AG09309 (cell line): Measurements from ENCODE around the gene CFAP65.

Experiments
- DNase-seq: peaks from one replicate; pipeline ENCODE4 v3.0.0-alpha.2; 2010; ENCODE audit warnings: low read depth
- H3K4me3 ChIP-seq: 2 replicates; pipeline ENCODE4 v1.5.1; 2011; ENCODE audit warnings: mild to moderate bottlenecking, low read depth, low read length, moderate library complexity; ENCODE audit not compliant: control insufficient read depth
- TF ChIP-seq, protein P1 (sequence below): IDR thresholded peaks from 2 replicates; pipeline ENCODE4 v1.5.1; 2011; ENCODE audit warnings: mild to moderate bottlenecking, low read depth, low read length, inconsistent platforms; ENCODE audit not compliant: insufficient read depth, control insufficient read depth; ENCODE audit errors: missing control alignments

Gene CFAP65

DNA sequence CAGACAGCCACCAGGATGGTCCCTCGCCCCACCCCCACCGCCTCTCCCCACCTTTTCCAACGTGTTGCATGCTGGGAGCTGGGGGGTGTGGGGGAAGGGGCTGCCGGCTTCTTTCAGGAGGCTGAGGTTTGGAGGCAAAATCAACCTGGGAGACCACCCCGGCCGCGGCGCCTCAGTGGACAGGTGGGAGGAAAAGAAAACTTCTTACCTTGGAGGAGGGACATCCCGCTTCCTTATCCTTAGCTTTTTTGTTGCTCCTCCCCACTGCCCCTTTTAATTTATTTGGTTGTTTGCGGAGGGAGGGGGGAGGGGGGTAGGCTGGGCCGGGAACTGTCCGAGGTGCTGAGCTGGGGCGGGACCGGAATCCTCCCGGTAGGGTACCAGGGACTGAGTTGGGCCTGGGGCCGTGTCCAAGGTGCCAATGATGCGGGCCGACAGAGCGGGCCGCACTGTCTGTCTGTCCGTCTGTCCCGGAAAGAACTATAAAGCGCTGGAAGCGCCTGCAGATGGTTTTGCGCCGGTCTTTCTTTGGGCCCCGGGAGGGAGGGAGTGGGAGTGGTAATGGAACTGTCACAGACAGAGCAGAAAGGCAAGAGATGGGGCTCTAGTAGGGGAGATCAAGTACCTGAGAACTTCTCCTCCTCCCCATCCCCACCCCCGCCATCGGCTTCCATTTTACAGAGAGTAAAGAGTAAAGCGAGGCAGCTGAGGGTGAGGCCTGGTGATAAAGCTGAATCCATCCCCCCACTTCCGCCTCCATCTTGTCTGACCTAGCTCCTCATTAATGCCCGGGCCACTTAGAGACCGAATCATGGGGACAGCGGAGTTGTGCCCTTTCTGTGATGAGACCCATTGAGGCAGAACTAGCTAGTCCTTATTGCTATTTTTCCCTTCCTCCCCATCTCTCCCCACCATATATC is 79.4 kb downstream of the CFAP65 start:
- TF ChIP-seq, protein P1, sequence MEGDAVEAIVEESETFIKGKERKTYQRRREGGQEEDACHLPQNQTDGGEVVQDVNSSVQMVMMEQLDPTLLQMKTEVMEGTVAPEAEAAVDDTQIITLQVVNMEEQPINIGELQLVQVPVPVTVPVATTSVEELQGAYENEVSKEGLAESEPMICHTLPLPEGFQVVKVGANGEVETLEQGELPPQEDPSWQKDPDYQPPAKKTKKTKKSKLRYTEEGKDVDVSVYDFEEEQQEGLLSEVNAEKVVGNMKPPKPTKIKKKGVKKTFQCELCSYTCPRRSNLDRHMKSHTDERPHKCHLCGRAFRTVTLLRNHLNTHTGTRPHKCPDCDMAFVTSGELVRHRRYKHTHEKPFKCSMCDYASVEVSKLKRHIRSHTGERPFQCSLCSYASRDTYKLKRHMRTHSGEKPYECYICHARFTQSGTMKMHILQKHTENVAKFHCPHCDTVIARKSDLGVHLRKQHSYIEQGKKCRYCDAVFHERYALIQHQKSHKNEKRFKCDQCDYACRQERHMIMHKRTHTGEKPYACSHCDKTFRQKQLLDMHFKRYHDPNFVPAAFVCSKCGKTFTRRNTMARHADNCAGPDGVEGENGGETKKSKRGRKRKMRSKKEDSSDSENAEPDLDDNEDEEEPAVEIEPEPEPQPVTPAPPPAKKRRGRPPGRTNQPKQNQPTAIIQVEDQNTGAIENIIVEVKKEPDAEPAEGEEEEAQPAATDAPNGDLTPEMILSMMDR = no peak
- H3K4me3 ChIP-seq = no peak overlapping the region
- DNase-seq = no peak

DNA sequence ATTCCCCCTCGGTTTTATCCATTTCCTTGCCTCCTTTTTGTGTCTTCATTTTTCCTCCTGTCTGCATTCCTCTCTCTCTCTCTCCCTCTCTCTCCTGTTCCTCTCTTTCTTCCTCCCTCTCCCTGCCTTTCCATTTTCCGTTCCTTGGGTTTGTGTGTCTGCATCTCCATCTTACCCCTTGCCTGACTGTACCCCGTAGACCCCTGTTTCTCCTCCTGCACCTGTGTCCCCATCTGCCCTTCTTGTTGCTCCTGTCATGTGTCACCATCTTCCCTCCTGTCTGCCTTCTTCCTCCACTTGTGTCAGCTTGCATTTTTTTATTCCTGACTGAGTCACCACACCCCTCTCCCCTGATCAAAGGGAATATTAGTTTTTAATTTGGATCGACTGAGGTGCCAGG is 80.1 kb downstream of the CFAP65 start:
- TF ChIP-seq, protein P1 = no peak
- DNase-seq = no peak
- no peak overlapping the region for H3K4me3 ChIP-seq

DNA sequence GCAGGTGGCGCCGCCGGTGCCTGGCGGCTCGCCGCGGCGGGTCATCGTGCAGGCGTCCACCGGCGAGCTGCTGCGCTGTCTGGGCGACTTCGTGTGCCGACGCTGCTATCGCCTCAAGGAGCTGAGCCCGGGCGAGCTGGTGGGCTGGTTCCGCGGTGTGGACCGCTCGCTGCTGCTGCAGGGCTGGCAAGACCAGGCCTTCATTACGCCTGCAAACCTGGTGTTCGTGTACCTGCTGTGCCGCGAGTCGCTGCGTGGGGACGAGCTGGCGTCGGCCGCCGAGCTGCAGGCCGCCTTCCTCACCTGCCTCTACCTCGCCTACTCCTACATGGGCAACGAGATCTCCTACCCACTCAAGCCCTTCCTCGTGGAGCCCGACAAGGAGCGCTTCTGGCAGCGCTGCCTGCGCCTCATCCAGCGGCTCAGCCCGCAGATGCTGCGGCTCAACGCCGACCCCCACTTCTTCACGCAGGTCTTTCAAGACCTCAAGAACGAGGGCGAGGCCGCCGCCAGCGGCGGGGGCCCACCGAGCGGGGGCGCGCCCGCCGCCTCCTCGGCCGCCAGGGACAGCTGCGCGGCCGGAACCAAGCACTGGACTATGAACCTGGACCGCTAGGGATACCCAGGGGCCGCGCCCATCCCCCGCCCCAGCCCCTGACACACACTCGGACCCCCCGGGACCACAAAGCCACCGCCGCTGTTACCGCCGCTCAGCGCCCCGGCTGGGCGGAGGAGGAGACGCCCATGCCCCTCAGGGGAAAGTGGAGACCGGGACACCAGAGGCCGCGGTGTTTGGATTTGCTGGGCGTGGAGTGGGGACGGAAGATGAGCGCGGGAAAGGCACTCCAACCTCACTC is 80.8 kb downstream of the CFAP65 start:
- TF ChIP-seq, protein P1 = no peak
- DNase-seq = no peak
- H3K4me3 ChIP-seq = no peak overlapping the region

DNA sequence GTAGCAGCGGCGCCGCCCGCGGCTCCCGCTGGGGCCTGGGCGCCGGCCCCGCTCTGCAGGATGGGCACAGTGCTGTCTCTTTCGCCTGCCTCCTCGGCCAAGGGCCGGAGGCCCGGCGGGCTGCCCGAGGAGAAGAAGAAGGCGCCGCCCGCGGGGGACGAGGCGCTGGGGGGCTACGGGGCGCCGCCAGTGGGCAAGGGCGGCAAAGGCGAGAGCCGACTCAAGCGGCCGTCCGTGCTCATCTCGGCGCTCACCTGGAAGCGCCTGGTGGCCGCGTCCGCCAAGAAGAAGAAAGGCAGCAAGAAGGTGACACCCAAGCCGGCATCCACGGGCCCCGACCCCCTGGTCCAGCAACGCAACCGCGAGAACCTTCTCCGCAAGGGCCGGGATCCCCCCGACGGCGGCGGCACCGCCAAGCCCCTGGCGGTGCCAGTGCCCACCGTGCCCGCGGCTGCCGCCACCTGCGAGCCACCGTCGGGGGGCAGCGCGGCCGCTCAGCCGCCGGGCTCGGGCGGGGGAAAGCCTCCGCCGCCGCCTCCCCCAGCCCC is 81.5 kb downstream of the CFAP65 start:
- no peak overlapping the region for H3K4me3 ChIP-seq
- DNase-seq = no peak
- TF ChIP-seq, protein P1 = no peak

DNA sequence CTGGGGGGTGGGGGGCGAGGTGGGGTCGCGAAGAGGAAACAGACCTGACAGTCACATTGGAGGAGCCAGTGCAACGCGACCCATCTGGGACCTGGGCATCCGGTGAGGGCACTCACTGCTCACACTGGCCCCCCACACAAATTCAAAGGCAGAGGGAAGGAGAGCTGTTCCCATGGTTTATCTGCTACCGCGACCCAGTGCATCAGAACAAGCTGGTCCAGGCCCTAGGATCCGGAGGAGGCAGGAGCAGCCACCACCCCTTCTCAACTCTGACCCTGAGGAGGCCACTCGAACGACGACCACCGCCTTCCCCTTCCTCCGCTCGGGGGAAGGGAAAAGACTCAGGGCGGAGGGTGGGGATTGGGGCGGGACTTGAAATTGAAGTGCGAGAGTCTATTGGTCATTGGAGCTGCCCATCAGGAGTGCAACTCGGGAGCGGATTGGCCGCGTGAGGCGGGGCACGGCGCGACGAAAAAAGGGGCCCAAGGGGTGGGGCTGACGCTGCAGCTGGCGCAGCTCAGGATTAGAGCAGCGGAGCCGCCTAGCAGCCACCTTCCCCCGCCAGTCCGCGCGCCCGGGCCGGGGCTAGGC is 82.1 kb downstream of the CFAP65 start, which contains the start of gene CDK5R2:
TSS of gene CDK5R2 (plus strand) at position 526 of the 591 bp plus-strand sequence. CDS start 155 bp downstream, outside the sequence.
- TF ChIP-seq, protein P1 = no peak
- H3K4me3 ChIP-seq = peak within 1 kb of the TSS; percentile 4
- peak; percentile 33 for DNase-seq

DNA sequence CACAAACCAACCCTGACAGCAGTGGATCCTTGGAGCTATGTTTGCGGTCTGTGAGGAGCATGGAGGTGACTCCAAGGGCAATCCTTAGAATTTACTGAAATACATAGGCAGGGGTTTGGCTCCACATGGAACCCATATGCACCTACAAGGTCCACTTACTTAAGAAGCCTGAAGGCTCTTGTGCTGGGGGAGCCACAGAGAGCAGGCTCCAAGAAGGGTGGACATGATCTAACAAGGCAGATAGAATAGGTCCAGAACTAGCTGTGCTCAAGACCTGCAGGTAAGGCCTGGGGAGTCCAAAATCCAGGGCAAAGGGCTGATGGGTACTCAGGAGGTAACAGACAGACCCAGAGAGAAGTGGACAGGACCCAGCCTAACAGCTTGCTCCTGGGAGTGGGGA is 83.0 kb downstream of the CFAP65 start:
- no peak overlapping the region for H3K4me3 ChIP-seq
- DNase-seq = no peak
- TF ChIP-seq, protein P1 = no peak
